Stimulated activated CD4-positive, alpha-beta T cell treated with anti-CD3 and anti-CD28 coated beads, Interleukin-1b, Interleukin-23, amount 100 ng/mL, for 24 hours (primary cell): ENCODE results near the gene ARL6IP5.

Experiments used
- DNase-seq, 4 experiments: peaks; one replicate each; pipeline ENCODE4 v3.0.0-alpha.2; 2020; ENCODE audit warnings: low read depth in 4 of 4, low spot score in 1 of 4

The ARL6IP5 gene

DNA sequence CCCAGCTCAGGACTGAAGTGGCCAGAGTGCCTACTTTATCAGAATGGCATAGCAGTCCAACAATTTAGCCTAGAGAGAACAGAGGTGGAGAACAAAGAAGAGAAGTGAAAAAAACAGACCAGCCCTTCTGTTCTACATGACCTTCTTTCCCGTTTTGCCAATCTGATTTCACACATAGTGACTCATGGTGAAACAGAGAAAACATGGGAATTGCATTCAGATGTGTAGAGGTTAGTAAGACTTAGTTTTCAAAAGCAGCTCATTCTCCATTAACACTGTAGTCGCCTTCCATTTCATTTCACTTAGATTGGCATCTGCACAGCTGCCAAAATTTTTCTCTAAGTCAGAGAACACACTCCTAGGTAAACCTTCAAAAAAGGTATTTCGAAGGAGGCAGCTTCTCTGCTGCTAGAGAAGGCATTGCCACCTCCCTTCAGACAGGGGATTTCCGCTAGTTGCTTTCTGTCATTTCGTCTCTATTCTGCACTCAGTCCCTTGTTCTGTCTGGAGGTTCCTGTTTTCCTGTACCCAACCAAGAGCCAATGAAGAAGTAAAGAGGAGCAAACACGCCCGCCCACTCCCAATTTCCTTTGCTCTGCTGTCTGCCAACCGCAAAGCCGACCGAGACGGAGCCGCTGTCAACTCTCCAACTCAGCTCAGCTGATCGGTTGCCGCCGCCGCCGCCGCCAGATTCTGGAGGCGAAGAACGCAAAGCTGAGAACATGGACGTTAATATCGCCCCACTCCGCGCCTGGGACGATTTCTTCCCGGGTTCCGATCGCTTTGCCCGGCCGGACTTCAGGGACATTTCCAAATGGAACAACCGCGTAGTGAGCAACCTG is at the start of gene ARL6IP5:
Gene ARL6IP5, plus strand, starts transcription at position 612 of the 842 bp plus-strand sequence. Its CDS starts 111 bp downstream, at position 723.
- peak; percentile 69 to 84 (median 82) for DNase-seq

GRCh38 chr3:69044608-69045007 is 40.1 kb upstream of the ARL6IP5 start:
- DNase-seq = no peak

DNA sequence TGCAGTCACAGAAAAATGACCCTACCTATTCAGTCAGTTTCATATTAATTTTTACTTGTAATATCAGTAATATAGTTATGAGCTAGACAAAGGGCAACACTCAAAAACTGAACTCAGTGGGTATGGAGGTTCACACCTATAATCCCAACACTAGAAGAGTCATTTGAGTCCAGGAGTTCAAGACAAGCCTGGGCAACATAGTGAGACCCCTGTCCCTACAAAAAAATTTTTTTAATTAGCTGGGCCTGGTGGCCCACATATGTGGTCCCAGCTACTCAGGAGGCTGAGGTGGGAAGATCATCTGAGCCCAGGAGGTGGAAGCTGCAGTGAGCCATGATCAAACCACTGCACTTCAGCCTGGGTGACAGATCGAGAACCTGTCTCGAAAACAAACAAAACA is 35.7 kb upstream of the ARL6IP5 start:
- no peak for DNase-seq

DNA sequence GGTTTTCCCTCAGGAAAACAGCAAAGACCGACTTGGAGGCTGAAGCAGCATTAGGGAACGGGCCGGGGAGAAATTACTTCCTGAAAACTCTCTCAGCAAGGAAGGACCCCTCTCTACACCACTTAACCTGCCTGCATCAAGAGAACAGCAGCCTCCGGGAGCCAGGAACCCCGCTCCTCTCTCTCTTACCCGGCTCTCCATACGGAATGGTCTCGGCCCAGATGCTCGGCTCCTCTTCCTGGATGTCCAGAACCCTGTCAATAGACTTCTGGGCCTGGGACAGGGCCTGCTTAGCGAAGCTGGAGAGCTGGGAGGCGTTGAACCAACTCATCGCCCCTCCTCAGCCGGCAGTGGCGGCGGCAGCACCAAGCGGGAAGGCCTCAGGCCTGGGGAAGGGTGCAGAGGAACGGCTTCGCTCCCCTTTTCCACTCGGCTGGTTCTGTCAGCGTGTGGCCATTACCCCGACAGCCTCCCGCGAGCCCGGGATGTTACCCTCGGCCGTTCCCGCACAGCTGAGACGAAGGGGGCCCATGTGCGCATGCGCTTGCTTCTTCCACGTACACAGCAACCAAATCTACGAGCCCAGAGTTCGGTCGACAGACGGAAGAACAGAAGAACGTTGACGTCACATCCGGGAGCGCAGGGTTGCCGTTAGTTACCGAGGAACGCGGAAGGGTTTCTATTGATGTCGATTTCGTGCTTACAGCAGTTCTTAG is 32.8 kb upstream of the ARL6IP5 start, which contains the start of gene TMF1:
Gene TMF1, minus strand, starts transcription at position 578 of the 716 bp plus-strand sequence. Its CDS starts 247 bp downstream, at position 331.
- peak; percentile 94 to 98 (median 95) for DNase-seq

DNA sequence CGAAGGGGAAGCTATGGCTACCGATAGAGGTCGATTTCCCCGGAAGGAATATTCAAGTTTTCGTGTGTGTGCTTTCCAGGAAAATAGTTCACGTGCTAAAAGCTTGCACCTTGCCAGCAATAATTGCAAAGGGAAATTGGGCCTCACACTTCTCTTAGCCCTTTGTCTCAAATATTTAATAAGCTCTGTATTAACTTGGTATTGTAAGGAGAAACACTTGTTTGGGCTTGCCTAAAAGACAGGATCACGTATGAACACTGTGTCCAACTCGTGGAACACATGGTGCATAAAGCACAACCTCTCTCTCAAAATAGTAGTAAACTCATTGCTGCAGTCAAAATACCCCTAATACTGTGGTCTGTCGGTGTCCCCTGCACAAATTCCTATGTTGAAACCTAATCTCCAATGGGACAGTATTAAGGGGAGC is 32.3 kb upstream of the ARL6IP5 start:
- DNase-seq = no peak

DNA sequence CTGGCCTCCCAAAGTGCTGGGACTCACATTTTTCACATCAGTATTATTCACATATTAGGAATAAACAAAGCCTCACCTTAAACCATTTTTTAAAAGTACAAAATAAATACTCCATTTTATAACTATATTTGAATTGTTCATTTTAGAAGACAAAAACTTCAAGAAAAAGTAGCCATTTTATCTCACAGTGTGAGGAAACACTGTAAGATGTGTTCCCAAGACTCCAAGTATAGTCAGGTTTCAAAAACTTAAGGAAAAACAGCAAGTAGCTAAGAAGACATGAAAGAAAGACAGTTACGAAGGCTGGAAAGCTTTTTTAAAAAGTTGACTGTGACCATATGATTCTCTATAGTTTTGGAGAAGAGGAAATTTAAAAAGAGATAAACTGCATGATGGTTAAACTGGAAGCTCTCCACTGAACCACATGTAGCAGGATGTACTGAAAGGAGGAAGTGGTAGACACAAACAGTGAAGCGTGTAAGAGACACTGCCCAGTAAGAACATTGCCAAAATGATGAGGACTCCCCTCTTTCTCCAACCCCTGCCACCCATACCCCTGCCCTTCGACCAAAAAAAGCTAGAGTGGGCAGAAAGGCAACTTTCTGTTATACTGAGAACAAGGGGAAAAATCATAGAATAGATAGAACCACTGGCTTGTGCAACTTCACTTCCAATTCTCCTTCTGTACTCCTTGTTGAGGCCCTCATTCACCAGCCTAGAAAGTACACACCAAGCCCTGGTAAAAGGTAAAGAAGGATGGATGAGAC is 26.4 kb upstream of the ARL6IP5 start:
- no peak for DNase-seq

DNA sequence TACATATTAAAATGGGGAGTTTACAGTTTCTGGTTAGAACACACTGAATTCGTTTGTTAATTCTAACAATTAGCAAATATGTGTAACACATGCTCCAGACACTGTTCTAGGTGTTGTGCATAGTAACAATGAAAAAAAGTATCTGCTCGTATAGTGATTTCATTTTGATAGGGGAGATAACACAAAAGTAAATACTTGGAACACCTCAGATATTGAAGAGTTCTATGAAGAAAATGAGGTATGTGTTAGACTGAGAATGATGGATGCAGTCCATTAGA is 25.9 kb upstream of the ARL6IP5 start:
- DNase-seq = no peak

DNA sequence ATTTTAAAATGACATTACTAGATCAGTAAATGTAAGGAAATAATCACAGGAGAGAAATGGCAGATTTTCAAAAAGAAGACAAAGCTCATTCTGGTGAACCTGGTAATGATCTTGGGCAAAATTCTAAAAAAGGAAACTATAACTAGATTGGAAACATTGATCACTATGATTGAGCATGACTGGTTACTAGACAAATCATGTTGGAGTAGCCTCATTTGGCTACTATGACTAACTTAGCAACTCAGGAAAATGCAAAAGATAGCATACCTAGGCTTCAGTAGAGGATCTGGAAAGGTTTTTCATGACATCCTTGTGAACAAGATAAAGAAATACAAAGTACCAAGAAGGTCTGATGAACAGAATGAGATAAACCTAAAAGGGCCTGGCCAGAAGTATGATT is 25.0 kb upstream of the ARL6IP5 start:
- DNase-seq = no peak

DNA sequence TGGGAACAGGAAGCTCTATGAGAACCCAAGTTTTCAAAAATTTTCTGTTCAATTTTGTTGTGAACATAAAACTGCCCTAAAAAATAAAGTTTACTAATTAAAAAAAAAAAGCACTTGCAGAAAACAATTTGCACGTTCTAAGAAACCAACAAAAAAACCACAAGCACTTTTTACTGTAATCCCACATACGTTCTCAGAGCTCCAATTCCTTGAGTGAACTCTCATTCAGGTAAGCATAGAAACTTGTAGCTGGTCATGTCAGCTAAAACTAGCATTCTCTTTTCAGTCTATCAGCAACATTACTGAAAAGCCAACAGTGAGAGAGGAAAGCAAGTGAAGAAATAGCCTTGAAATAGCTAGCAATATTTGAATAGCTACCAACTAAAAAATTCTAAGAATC is 21.1 kb upstream of the ARL6IP5 start:
- DNase-seq = no peak

DNA sequence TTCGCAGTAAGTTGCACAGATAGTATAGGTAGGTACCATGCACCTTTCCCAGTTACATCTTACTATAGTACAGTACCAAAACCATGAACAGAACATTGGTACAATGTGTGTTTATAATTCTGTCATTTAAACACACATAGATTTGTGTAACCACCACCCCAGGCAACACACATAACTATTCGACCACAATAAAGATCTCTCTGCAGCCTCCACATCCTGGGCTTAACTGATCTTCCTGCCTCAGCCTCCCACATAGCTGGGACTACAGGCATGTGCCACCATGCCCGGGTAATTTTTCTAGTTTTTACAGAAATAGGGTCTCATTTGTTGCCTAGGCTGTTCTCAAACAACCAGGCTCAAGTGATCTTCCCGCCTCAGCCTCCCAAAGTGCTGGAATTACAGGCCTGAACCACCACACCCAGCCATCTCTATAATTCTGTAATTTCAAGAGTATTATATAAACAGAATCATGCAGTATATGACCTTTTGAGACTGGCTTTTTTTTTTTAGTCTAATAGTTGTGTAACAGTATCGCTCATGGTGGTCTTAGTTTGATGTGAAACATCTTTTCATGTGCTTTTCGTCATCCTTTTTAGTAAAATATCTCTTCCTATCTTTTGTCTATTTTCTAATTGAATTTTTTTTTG is 19.3 kb upstream of the ARL6IP5 start:
- no peak for DNase-seq

DNA sequence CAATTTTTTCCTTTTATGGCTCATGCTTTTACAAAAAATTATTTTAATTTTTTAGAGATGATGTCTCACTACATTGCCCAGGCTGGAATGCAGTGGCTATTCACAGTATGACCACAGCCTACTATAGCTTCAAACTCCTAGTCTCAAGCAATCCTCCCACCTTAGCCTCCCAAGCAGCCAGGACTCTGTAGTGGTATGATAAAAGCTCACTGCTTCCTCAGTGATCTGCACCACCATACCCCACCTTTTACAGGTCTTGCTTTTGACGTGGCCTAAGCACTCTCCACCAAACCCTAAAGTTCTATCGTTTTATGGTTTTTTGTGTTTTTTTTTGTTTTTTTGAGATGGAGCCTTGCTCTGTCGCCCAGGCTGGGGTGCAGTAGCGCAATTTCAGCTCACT is 18.6 kb upstream of the ARL6IP5 start:
- DNase-seq = no peak

- DNase-seq = no peak
These were observed 11.8 kb upstream of the ARL6IP5 start for GRCh38 chr3:69072928-69073327.

GRCh38 chr3:69079269-69080159 is 5.2 kb upstream of the ARL6IP5 start:
- DNase-seq = no peak

GRCh38 chr3:69080233-69080920 is 4.4 kb upstream of the ARL6IP5 start, which contains the start of gene UBA3:
Gene UBA3, minus strand, starts transcription at chr3:69080365. Its CDS starts 12 bp downstream, at chr3:69080353.
- peak; percentile 84 to 91 (median 89) for DNase-seq

DNA sequence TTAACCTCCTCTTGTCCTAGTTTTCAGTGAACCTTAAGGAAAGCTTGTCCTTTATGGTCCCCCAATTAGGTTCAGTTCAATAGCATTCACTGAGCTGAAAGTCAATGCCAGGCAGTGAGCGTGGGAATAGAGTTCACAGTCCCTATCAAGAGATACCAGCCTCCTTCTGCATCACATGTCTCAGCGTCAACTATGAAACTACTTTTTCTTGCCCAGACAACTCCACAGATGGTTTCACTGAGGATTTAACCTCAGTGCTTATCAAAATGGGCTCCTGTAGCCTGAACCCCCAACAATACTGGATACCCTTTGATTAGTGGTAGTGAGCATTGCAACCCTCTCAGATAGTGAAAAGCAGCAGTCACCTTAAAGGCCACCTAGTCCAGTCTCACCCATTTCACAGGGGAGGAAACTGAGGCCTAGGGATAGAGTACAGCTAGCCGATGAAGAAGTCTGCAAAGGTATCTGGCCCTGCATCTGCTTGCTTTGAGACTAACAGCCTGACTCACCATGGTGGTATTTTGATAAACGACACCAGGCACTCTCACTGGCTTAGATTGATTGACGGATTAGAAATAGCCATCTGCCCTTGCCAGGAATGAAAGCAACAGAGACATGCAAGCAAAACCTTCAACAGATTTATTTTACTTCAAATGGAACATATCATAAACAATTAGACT is 3.0 kb upstream of the ARL6IP5 start:
- no peak for DNase-seq

- no peak for DNase-seq
These were observed 2.4 kb upstream of the ARL6IP5 start for GRCh38 chr3:69082361-69082760.

DNA sequence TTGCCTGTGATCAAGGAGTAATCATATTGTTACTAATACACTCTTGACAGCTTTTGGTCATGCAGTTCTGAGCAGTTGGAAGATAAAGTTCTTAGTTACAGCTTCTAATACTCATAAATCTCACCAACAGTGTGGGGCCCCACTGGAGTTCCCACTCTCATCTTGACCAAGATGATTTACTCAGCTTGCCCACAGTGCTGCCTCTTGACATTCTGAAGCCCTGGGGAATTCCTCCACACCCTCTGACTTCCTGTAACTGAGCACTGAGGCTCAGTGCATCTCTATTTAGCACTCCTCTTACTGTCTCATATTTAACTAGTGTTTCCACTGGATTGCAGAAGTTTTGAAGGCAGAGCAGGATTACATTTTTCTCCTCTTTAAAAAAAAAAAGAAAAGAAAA is 1.9 kb upstream of the ARL6IP5 start:
- peak in 3 of 4 experiments; percentile 49 to 70 (median 58) for DNase-seq

DNA sequence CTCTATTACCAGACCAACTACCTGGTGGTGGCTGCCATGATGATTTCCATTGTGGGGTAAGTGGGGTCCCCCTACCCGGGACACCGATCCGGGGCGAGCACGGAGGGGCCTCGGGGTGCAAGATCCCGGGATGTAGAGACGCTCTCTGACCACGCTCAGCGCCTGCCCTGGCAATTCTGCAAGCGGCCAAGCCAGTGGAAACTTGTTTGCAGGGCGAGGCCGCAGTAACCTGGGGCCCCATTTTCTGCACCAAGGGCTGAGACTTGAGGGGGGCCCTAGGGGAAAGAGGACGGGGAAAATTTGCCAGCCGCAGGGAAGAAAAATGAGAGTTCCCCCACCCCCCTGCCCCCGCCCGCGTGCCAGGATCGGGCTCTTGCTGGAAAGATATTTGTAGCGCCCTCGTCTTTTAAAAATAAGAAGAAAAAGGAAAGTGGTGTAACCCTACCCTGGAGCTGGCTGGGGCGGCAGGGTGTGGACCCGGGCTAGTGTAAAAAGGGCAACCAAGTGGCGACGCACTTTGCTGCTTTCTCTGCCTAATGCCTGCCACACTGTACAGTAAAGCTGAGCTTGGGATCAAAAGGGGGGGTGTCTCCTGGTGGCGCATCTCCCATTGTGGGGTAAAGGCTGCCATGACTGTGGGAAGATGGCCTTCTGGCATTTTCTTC is 563 bp downstream of the ARL6IP5 start:
- no peak for DNase-seq
